H9 (cell line): ENCODE data around the gene PALD1. TPM values are rescaled to one million over a fixed set of nuclear protein-coding genes. Genes with fewer than 3 reads are reported as not detected.
A peak's percentile ranks its signal among the peaks of the same experiment; 100 is the strongest.

Experiments used
- DNase-seq: peaks from one replicate; pipeline ENCODE4 v3.0.0-alpha.2; 2017
- H2AFZ ChIP-seq: one replicate; pipeline ENCODE4 v1.6.1; 2013; ENCODE audit warnings: mild to moderate bottlenecking, low read length, control low read depth, moderate library complexity
- H2AK5ac ChIP-seq: 2 replicates; pipeline ENCODE4 v1.6.1; 2013; ENCODE audit warnings: low read length, control low read depth, mixed read lengths; ENCODE audit not compliant: insufficient read length
- H2BK120ac ChIP-seq: one replicate; pipeline ENCODE4 v1.6.1; 2013; ENCODE audit warnings: low read depth, mild to moderate bottlenecking, low read length, control low read depth, inconsistent platforms; ENCODE audit not compliant: poor library complexity, severe bottlenecking
- H2BK12ac ChIP-seq: 2 replicates; pipeline ENCODE4 v1.6.1; 2013; ENCODE audit warnings: low read length, control low read depth, mixed read lengths, low read depth; ENCODE audit not compliant: insufficient read length
- H2BK15ac ChIP-seq: 2 replicates; pipeline ENCODE4 v1.6.1; 2013; ENCODE audit warnings: low read depth, low read length, control low read depth
- H2BK20ac ChIP-seq: one replicate; pipeline ENCODE4 v1.6.1; 2013; ENCODE audit warnings: low read depth, mild to moderate bottlenecking, low read length, control low read depth, inconsistent platforms; ENCODE audit not compliant: poor library complexity, severe bottlenecking
- H2BK5ac ChIP-seq: 2 replicates; pipeline ENCODE4 v1.6.1; 2013; ENCODE audit warnings: low read length, control low read depth, mixed read lengths; ENCODE audit not compliant: insufficient read length
- H3K14ac ChIP-seq: 2 replicates; pipeline ENCODE4 v1.6.1; 2013; ENCODE audit warnings: low read length, control low read depth; ENCODE audit not compliant: insufficient read depth
- H3K18ac ChIP-seq: 2 replicates; pipeline ENCODE4 v1.6.1; 2013; ENCODE audit warnings: low read depth, mild to moderate bottlenecking, mixed read lengths, low read length, control low read depth; ENCODE audit not compliant: insufficient read length
- H3K23ac ChIP-seq: 2 replicates; pipeline ENCODE4 v1.6.1; 2013; ENCODE audit warnings: low read length, control low read depth, mixed read lengths, low read depth; ENCODE audit not compliant: insufficient read length
- H3K23me2 ChIP-seq: 2 replicates; pipeline ENCODE4 v1.6.1; 2013; ENCODE audit warnings: low read depth, mild to moderate bottlenecking, mixed read lengths, low read length, control low read depth; ENCODE audit not compliant: insufficient read length, poor library complexity, severe bottlenecking
- H3K27ac ChIP-seq: 2 replicates; pipeline ENCODE4 v1.5.1; 2013; ENCODE audit warnings: low read length, control low read depth, mixed read lengths, low read depth; ENCODE audit not compliant: insufficient read length
- H3K27me3 ChIP-seq: 2 replicates; pipeline ENCODE4 v1.6.1; 2013; ENCODE audit warnings: low read length, control low read depth, inconsistent platforms; ENCODE audit not compliant: insufficient read depth
- H3K4ac ChIP-seq: 2 replicates; pipeline ENCODE4 v1.6.1; 2013; ENCODE audit warnings: low read depth, mild to moderate bottlenecking, control low read depth, inconsistent platforms, low read length, moderate library complexity
- H3K4me1 ChIP-seq: 2 replicates; pipeline ENCODE4 v1.6.1; 2013; ENCODE audit warnings: low read length, control low read depth, inconsistent platforms; ENCODE audit not compliant: insufficient read depth
- H3K4me2 ChIP-seq: 2 replicates; pipeline ENCODE4 v1.6.1; 2013; ENCODE audit warnings: low read length, control low read depth, mixed read lengths; ENCODE audit not compliant: insufficient read length, insufficient read depth
- H3K56ac ChIP-seq: 2 replicates; pipeline ENCODE4 v1.6.1; 2013; ENCODE audit warnings: low read depth, mild to moderate bottlenecking, mixed read lengths, low read length, control low read depth; ENCODE audit not compliant: insufficient read length
- H3K79me1 ChIP-seq: 2 replicates; pipeline ENCODE4 v1.6.1; 2013; ENCODE audit warnings: low read depth, mild to moderate bottlenecking, moderate library complexity, low read length, control low read depth, inconsistent platforms; ENCODE audit not compliant: insufficient read depth, poor library complexity, severe bottlenecking
- H3K79me2 ChIP-seq: 2 replicates; pipeline ENCODE4 v1.6.1; 2013; ENCODE audit warnings: low read length, control low read depth, inconsistent platforms; ENCODE audit not compliant: insufficient read depth
- H3K9ac ChIP-seq: 2 replicates; pipeline ENCODE4 v1.6.1; 2013; ENCODE audit warnings: low read length, control low read depth, mixed read lengths; ENCODE audit not compliant: insufficient read length; ENCODE audit errors: extremely low read depth
- H3K9me3 ChIP-seq: one replicate; pipeline ENCODE4 v1.6.1; 2013; ENCODE audit warnings: low read depth, low read length, inconsistent platforms; ENCODE audit not compliant: control insufficient read depth
- H3T11ph ChIP-seq: one replicate; pipeline ENCODE4 v1.6.1; 2013; ENCODE audit warnings: mild to moderate bottlenecking, low read length, control low read depth, inconsistent platforms
- H4K20me1 ChIP-seq: one replicate; pipeline ENCODE4 v1.6.1; 2013; ENCODE audit not compliant: control insufficient read depth, insufficient read length, insufficient read depth
- H4K5ac ChIP-seq: 2 replicates; pipeline ENCODE4 v1.6.1; 2013; ENCODE audit warnings: low read depth, mild to moderate bottlenecking, mixed read lengths, low read length, control low read depth; ENCODE audit not compliant: insufficient read length
- H4K8ac ChIP-seq: replicated peaks from 2 replicates; pipeline ENCODE4 v1.6.1; 2013; ENCODE audit warnings: low read length, control low read depth, mixed read lengths, low read depth; ENCODE audit not compliant: insufficient read length
- H4K91ac ChIP-seq: 2 replicates; pipeline ENCODE4 v1.6.1; 2013; ENCODE audit warnings: low read depth, mild to moderate bottlenecking, moderate library complexity, mixed read lengths, low read length, control low read depth; ENCODE audit not compliant: insufficient read length
- H3K27ac Mint-ChIP-seq, 3 experiments: 2 replicates in 2 of 3; 3 replicates in 1 of 3; pipeline ENCODE4 v1.8.0; 2020 to 2021; ENCODE audit warnings: mixed read lengths in 3 of 3, mild to moderate bottlenecking in 1 of 3, moderate library complexity in 1 of 3
- H3K27me3 Mint-ChIP-seq: 2 replicates; pipeline ENCODE4 v1.8.0; 2021; ENCODE audit warnings: low read depth, mild to moderate bottlenecking, moderate library complexity, mixed read lengths
- H3K36me3 Mint-ChIP-seq, 3 experiments: 2 replicates in 2 of 3; 3 replicates in 1 of 3; pipeline ENCODE4 v1.8.0; 2020 to 2021; ENCODE audit warnings: low read depth in 3 of 3, mixed read lengths in 3 of 3; ENCODE audit not compliant: insufficient read depth in 1 of 3
- H3K4me1 Mint-ChIP-seq, 2 experiments: 2 replicates each; pipeline ENCODE4 v1.8.0; 2020; ENCODE audit warnings: mixed read lengths in 2 of 2
- H3K4me3 Mint-ChIP-seq, 2 experiments: 2 replicates in 1 of 2; 3 replicates in 1 of 2; pipeline ENCODE4 v1.8.0; 2020 to 2021; ENCODE audit warnings: mild to moderate bottlenecking in 2 of 2, mixed read lengths in 2 of 2, moderate library complexity in 1 of 2
- H3K9me3 Mint-ChIP-seq, 2 experiments: 2 replicates in 1 of 2; 3 replicates in 1 of 2; pipeline ENCODE4 v1.8.0; 2020; ENCODE audit warnings: mild to moderate bottlenecking in 2 of 2, mixed read lengths in 2 of 2, moderate library complexity in 1 of 2
- WGBS: extraction: QIAGEN DNeasy Blood & Tissue Kit; methylation state at CpG from one replicate; pipeline ENCODE4 v1.1.7; 2013; ENCODE audit warnings: missing lambda C conversion rate, low lambda C conversion rate, mixed read lengths; ENCODE audit not compliant: insufficient read length; ENCODE audit errors: extremely low coverage; 5-methylcytosine and 5-hydroxymethylcytosine counted together
- total RNA-seq: library from RNA; stranded (reverse); gene quantifications from 2 replicates; pipeline ENCODE4 v1.2.1, GENCODE V29; 2021
- TF ChIP-seq, protein P1 (sequence below): fragments of 200-600 bp; sonication (generic); conservative IDR thresholded peaks from 3 replicates; pipeline ENCODE4 v1.8.0; 2021; ENCODE audit warnings: antibody characterized with exemption, mild to moderate bottlenecking

PALD1 gene
- total RNA-seq, 1 experiment from 2014 or later, result 21.1 TPM

DNA sequence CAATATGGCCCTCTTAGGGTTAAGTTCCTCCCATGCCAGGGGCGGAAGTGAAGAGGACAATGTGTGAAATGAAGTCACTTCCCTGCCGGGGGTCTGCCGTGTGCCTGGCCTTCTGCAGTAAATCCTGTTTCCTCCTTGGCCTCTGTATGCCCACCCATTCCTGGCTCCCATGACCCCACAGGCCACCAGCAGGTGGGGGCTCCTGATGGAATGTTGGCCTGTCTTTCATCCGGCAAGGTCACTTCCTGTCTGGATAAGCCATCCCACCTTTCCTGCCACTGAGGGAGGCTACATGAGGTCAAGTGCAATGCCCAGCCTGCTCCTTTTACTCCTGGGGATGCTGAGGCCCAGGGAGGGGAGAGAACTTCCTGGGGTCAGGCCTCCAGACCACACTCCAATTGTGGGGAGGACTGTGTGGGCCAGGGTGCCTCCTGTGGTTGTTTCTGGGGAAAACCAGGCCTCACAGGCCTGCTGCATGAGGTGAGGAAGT, 22.3 kb downstream of the PALD1 start:
- H3K9me3 ChIP-seq, result no peaks in the 10 kb centered on the region
- no peaks in the 10 kb centered on the region for H3K4me1 ChIP-seq
- H3K56ac ChIP-seq, result no peak overlapping the region
- H3K27me3 ChIP-seq, result no peaks in the 10 kb centered on the region
- no peaks in the 10 kb centered on the region for H3K23me2 ChIP-seq
- no peak overlapping the region for H2AK5ac ChIP-seq
- H2BK120ac ChIP-seq, result no peak overlapping the region
- no peak overlapping the region for H3K4me2 ChIP-seq
- TF ChIP-seq, protein P1, sequence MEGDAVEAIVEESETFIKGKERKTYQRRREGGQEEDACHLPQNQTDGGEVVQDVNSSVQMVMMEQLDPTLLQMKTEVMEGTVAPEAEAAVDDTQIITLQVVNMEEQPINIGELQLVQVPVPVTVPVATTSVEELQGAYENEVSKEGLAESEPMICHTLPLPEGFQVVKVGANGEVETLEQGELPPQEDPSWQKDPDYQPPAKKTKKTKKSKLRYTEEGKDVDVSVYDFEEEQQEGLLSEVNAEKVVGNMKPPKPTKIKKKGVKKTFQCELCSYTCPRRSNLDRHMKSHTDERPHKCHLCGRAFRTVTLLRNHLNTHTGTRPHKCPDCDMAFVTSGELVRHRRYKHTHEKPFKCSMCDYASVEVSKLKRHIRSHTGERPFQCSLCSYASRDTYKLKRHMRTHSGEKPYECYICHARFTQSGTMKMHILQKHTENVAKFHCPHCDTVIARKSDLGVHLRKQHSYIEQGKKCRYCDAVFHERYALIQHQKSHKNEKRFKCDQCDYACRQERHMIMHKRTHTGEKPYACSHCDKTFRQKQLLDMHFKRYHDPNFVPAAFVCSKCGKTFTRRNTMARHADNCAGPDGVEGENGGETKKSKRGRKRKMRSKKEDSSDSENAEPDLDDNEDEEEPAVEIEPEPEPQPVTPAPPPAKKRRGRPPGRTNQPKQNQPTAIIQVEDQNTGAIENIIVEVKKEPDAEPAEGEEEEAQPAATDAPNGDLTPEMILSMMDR, result no peak
- no peak for DNase-seq
- no peak overlapping the region for H2AFZ ChIP-seq
- Mint-ChIP-seq H3K4me1 (peaks cover 14 to 25% of the 10 kb centered on the region in 2 experiments), H3K27ac (peak overlapping the region in 1 of 3 experiments; percentile 44; a peak in 2 of 7 replicates), H3K36me3 (no peaks in the 10 kb centered on the region; a peak in 1 of 7 replicates), H3K9me3 (no peaks in the 10 kb centered on the region), H3K27me3 (no peaks in the 10 kb centered on the region), H3K4me3 (no peak overlapping the region)
- H3K27ac ChIP-seq, result no peak overlapping the region
- H3K79me1 ChIP-seq, result no peaks in the 10 kb centered on the region
- H3K14ac ChIP-seq, result no peak overlapping the region
- H3T11ph ChIP-seq, result no peak overlapping the region
- no peak overlapping the region for H4K5ac ChIP-seq
- H2BK5ac ChIP-seq, result no peak overlapping the region
- peaks cover 3% of the 10 kb centered on the region for H4K20me1 ChIP-seq
- no peak overlapping the region for H2BK20ac ChIP-seq
- no peak overlapping the region for H4K91ac ChIP-seq
- H3K79me2 ChIP-seq, result peaks cover 7% of the 10 kb centered on the region; the same call in 1 of the 2 replicates
- H3K4ac ChIP-seq, result no peak overlapping the region
- no peak overlapping the region for H2BK12ac ChIP-seq
- H3K18ac ChIP-seq, result no peak overlapping the region
- no peak overlapping the region for H4K8ac ChIP-seq
- H3K9ac ChIP-seq, result no peak overlapping the region
- H3K23ac ChIP-seq, result no peak overlapping the region
- no CpG with 5 or more reads among the region's 4 CpGs for WGBS
- no peak overlapping the region for H2BK15ac ChIP-seq
